M059J (cell line): ENCODE measurements around the gene MAML3. TPM values are rescaled to one million over a fixed set of nuclear protein-coding genes. Genes with fewer than 3 reads are reported as not detected.
A peak's percentile ranks its signal among the peaks of the same experiment; 100 is the strongest.
"Not testable (repeated sequence)": the region's sequence is repeated elsewhere in the genome, so short reads cannot be mapped to it uniquely, and the experiment has no call there.

Experiments used
- DNase-seq: peaks from one replicate; pipeline ENCODE4 v3.0.0-alpha.2; 2012; ENCODE audit warnings: low read depth
- total RNA-seq: library from RNA; depleted of rRNA; stranded (reverse); fragments of >200 nt; shearing (Covaris generic); gene quantifications from 2 replicates; pipeline ENCODE4 v1.2.3, GENCODE V29; 2014

MAML3 gene
- total RNA-seq, 1 experiment from 2014 or later: 1.6 TPM

- DNase-seq: no peak
Measured at GRCh38 chr4:139732991-139733570, 420.9 kb downstream of the MAML3 start.

- no peak for DNase-seq
Measured at GRCh38 chr4:139728840-139729239, 425.1 kb downstream of the MAML3 start.

GRCh38 chr4:139728146-139728545 lies 425.8 kb downstream of the MAML3 start:
- no peak for DNase-seq

- no peak for DNase-seq
Measured at GRCh38 chr4:139726615-139727014, 427.4 kb downstream of the MAML3 start.

GRCh38 chr4:139725236-139725635 lies 428.7 kb downstream of the MAML3 start:
- DNase-seq: no peak

- DNase-seq: no peak
Measured at GRCh38 chr4:139721789-139722188, 432.2 kb downstream of the MAML3 start.

GRCh38 chr4:139720806-139721205 lies 433.2 kb downstream of the MAML3 start:
- no peak for DNase-seq

- DNase-seq: no peak
Measured at GRCh38 chr4:139719381-139720101, 434.4 kb downstream of the MAML3 start.

GRCh38 chr4:139718833-139719232 lies 435.2 kb downstream of the MAML3 start:
- DNase-seq: no peak

- no peak for DNase-seq
Measured at GRCh38 chr4:139718358-139718757, 435.6 kb downstream of the MAML3 start.

GRCh38 chr4:139715746-139716391 lies 438.1 kb downstream of the MAML3 start:
- DNase-seq: no peak

- no peak for DNase-seq
Measured at GRCh38 chr4:139712882-139713281, 441.1 kb downstream of the MAML3 start.

GRCh38 chr4:139711461-139711860 lies 442.5 kb downstream of the MAML3 start:
- no peak for DNase-seq

GRCh38 chr4:139710073-139710472 lies 443.9 kb downstream of the MAML3 start:
- DNase-seq: no peak

- no peak for DNase-seq
Measured at GRCh38 chr4:139709660-139710059, 444.3 kb downstream of the MAML3 start.

GRCh38 chr4:139704915-139705485 lies 449.0 kb downstream of the MAML3 start:
- peak; percentile 8 for DNase-seq

- no peak for DNase-seq
Measured at GRCh38 chr4:139700568-139700967, 453.4 kb downstream of the MAML3 start.

GRCh38 chr4:139698167-139698925 lies 455.6 kb downstream of the MAML3 start:
- DNase-seq: not testable (repeated sequence)

GRCh38 chr4:139696491-139696890 lies 457.5 kb downstream of the MAML3 start:
- no peak for DNase-seq

- no peak for DNase-seq
Measured at GRCh38 chr4:139694522-139695107, 459.4 kb downstream of the MAML3 start.

- no peak for DNase-seq
Measured at GRCh38 chr4:139692309-139693012, 461.5 kb downstream of the MAML3 start.
